Thoracic aorta (tissue), 2 donors: ENCODE measurements around the gene FEZ2. TPM values are rescaled to one million over a fixed set of nuclear protein-coding genes. Genes with fewer than 3 reads are reported as not detected.

Experiments used
- ATAC-seq: fragments of 150-250 bp; one replicate; pipeline ENCODE4 v1.8.0; 2017; ENCODE audit warnings: low read depth; ENCODE audit not compliant: insufficient number of reproducible peaks, low FRiP score
- DNase-seq: peaks from one replicate; pipeline ENCODE4 v3.0.0-alpha.2; 2020; ENCODE audit warnings: low spot score
- H3K27ac ChIP-seq, 2 donors: fragments of 200-600 bp; sonication (generic); 1 replicate in 1 of 2; 2 replicates in 1 of 2; pipeline ENCODE4 v1.5.1; 2016; ENCODE audit warnings: mild to moderate bottlenecking in 2 of 2, moderate library complexity in 2 of 2
- H3K27me3 ChIP-seq: fragments of 200-600 bp; sonication (generic); replicated peaks from 2 replicates; pipeline ENCODE4 v1.6.0; 2016; ENCODE audit warnings: mild to moderate bottlenecking; ENCODE audit not compliant: insufficient read depth
- H3K36me3 ChIP-seq: fragments of 200-600 bp; sonication (generic); one replicate; pipeline ENCODE4 v1.5.1; 2016
- H3K4me1 ChIP-seq, 2 donors: fragments of 200-600 bp; sonication (generic); 1 replicate in 1 of 2; 2 replicates in 1 of 2; pipeline versions ENCODE4 v1.5.1 to v1.6.0; 2016; ENCODE audit warnings: low read depth in 2 of 2, mild to moderate bottlenecking in 1 of 2; ENCODE audit not compliant: control insufficient read depth in 1 of 2
- H3K4me3 ChIP-seq: fragments of 200-600 bp; sonication (generic); 2 replicates; pipeline ENCODE4 v1.5.1; 2016; ENCODE audit warnings: mild to moderate bottlenecking
- H3K9me3 ChIP-seq: fragments of 200-600 bp; sonication (generic); 2 replicates; pipeline ENCODE4 v1.5.1; 2016
- CTCF ChIP-seq: fragments of 200-600 bp; sonication (generic); IDR thresholded peaks from one replicate; pipeline ENCODE4 v1.5.1; 2019; ENCODE audit warnings: antibody characterized with exemption
- total RNA-seq, 2 donors: library from RNA; depleted of rRNA; stranded (reverse); fragments of >200 nt; gene quantifications; one replicate each; pipeline versions ENCODE4 v1.1.0 to v1.2.3, GENCODE V29; 2016

The FEZ2 gene
- total RNA-seq, 2 donors from 2014 or later = 42.0 to 51.4 TPM

GRCh38 chr2:36613801-36614200 lies 15.8 kb upstream of the FEZ2 start:
- no peaks in the 10 kb centered on the region for H3K36me3 ChIP-seq
- ATAC-seq = no peak

GRCh38 chr2:36611316-36611990 lies 13.5 kb upstream of the FEZ2 start:
- H3K27me3 ChIP-seq = no peaks in the 10 kb centered on the region
- H3K27ac ChIP-seq = no peak overlapping the region
- no peaks in the 10 kb centered on the region for H3K4me1 ChIP-seq
- no peak for DNase-seq
- no peak overlapping the region for H3K4me3 ChIP-seq
- TF ChIP-seq CTCF = no peak
- no peak for ATAC-seq
- no peaks in the 10 kb centered on the region for H3K36me3 ChIP-seq
- no peaks in the 10 kb centered on the region for H3K9me3 ChIP-seq

More at GRCh38 chr2:36613801-36614200, 15.8 kb upstream of the FEZ2 start:
- no peak for TF ChIP-seq CTCF
- Histone ChIP-seq H3K4me1 (no peaks in the 10 kb centered on the region), H3K9me3 (no peaks in the 10 kb centered on the region), H3K27ac (no peak overlapping the region), H3K27me3 (no peaks in the 10 kb centered on the region), H3K4me3 (no peak overlapping the region)
- DNase-seq = no peak

GRCh38 chr2:36609507-36609906 lies 11.5 kb upstream of the FEZ2 start:
- H3K4me1 ChIP-seq = no peaks in the 10 kb centered on the region
- ATAC-seq (no peak), DNase-seq (no peak)
- H3K9me3 ChIP-seq = no peaks in the 10 kb centered on the region
- no peak overlapping the region for H3K27ac ChIP-seq
- H3K27me3 ChIP-seq = no peaks in the 10 kb centered on the region
- no peak for TF ChIP-seq CTCF
- no peak overlapping the region for H3K4me3 ChIP-seq
- no peaks in the 10 kb centered on the region for H3K36me3 ChIP-seq

- Histone ChIP-seq H3K27me3 (no peaks in the 10 kb centered on the region), H3K9me3 (no peaks in the 10 kb centered on the region), H3K36me3 (no peaks in the 10 kb centered on the region), H3K4me3 (no peak overlapping the region), H3K27ac (no peak overlapping the region), H3K4me1 (no peaks in the 10 kb centered on the region)
- no peak for ATAC-seq
- no peak for TF ChIP-seq CTCF
- DNase-seq = no peak
Observed at GRCh38 chr2:36607947-36608346, 10.0 kb upstream of the FEZ2 start.

GRCh38 chr2:36606925-36607324 lies 9.0 kb upstream of the FEZ2 start:
- H3K27ac ChIP-seq = no peak overlapping the region
- ATAC-seq (no peak), DNase-seq (no peak)
- no peak for TF ChIP-seq CTCF
- H3K4me3 ChIP-seq = no peak overlapping the region
- no peaks in the 10 kb centered on the region for H3K27me3 ChIP-seq
- H3K9me3 ChIP-seq = no peaks in the 10 kb centered on the region
- H3K4me1 ChIP-seq = no peaks in the 10 kb centered on the region
- no peaks in the 10 kb centered on the region for H3K36me3 ChIP-seq
